ENCODE data around the gene PERCC1. TPM values are rescaled to one million over a fixed set of nuclear protein-coding genes. Genes with fewer than 3 reads are reported as not detected.
"Not testable (repeated sequence)": the region's sequence is repeated elsewhere in the genome, so short reads cannot be mapped to it uniquely, and the experiment has no call there.

PERCC1 gene
- total RNA-seq, 1 donor from 2014 or later, result not detected

DNA sequence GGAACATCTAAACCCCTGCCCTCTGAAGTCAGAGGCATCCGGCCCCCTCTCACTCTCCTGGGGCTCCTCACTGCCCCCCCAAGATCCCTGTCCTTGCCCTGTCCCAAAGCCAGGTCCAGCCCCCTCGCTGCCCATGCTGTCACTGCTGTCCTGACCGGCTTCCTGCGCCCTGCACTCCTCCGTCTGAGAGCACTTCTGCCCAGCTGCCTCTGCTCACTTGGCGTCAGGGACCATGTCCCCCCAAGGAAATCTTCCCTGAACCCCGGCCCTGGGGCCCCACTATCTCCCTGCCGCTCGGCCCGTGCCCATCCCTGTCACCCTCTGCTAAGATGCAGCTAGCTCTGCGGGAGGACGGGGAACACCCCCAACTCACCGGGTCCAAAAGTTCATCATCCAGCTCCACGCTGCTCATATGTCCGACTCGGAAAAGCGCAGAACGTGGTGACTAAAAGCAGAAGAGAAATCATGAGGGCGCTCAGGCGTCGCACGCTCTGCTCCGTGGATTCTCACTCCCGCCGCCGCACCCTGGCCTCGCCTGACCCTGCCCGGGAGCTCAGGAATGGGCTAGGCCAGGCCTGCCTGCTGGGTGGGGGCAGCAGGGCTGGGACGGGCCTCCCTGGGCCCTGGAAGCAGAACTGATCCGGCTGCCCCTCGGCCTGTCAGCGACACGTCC is 34.2 kb downstream of the PERCC1 start:
- Histone ChIP-seq H3K27me3 (ENCODE audit: control insufficient read depth in 3 of 3, insufficient read depth in 3 of 3, low read length in 3 of 3) (no peaks in the 10 kb centered on the region), H3K9me3 (ENCODE audit: control insufficient read depth in 3 of 3, low read length in 3 of 3) (no peaks in the 10 kb centered on the region), H3K9ac (ENCODE audit: low read depth in 1 of 3, low read length in 3 of 3) (no peak overlapping the region), H3K36me3 (ENCODE audit: control insufficient read depth in 3 of 3, insufficient read depth in 3 of 3, low read length in 3 of 3) (peaks cover 13 to 23% (median 16%) of the 10 kb centered on the region in 3 donors), H3K4me1 (ENCODE audit: control insufficient read depth in 3 of 3, insufficient read depth in 3 of 3, low read length in 3 of 3) (peaks cover 0 to 8% (median 2%) of the 10 kb centered on the region in 3 donors), H3K27ac (ENCODE audit: low read depth, low read length) (no peak overlapping the region), H3K4me3 (ENCODE audit: low read length in 3 of 3) (no peak overlapping the region)

DNA sequence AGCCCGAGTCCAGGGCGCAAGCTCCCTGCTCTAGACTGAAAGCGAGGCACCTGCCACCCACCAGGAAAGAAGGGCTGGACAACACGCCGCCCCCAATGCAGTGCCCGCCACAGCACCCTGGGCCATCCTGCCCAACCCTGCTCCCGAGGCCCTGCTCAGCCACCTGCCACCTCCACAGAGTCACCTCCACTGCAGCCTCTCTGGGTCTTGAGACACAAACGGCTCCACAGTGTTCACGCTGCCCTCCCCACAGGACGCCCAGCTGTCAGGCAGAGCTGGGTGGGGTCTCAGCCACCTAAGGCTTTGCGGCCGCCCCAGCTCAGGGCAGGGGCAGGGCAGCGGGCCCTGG is 34.7 kb downstream of the PERCC1 start:
- peaks cover 8 to 17% (median 11%) of the 10 kb centered on the region in 3 donors for H3K36me3 ChIP-seq (ENCODE audit: control insufficient read depth in 3 of 3, insufficient read depth in 3 of 3, low read length in 3 of 3)
- peaks cover 2 to 11% (median 5%) of the 10 kb centered on the region in 3 donors for H3K4me1 ChIP-seq (ENCODE audit: control insufficient read depth in 3 of 3, insufficient read depth in 3 of 3, low read length in 3 of 3)
- H3K9me3 ChIP-seq (ENCODE audit: control insufficient read depth in 3 of 3, low read length in 3 of 3), result no peaks in the 10 kb centered on the region
- no peak overlapping the region for H3K4me3 ChIP-seq (ENCODE audit: low read length in 3 of 3)
- H3K27me3 ChIP-seq (ENCODE audit: control insufficient read depth in 3 of 3, insufficient read depth in 3 of 3, low read length in 3 of 3), result no peaks in the 10 kb centered on the region
- no peak overlapping the region for H3K27ac ChIP-seq (ENCODE audit: low read depth, low read length)
- H3K9ac ChIP-seq (ENCODE audit: low read depth in 1 of 3, low read length in 3 of 3), result no peak overlapping the region

- H3K9me3 ChIP-seq (ENCODE audit: control insufficient read depth in 3 of 3, low read length in 3 of 3), result no peaks in the 10 kb centered on the region
- no peak overlapping the region for H3K4me3 ChIP-seq (ENCODE audit: low read length in 3 of 3)
- peaks cover 4 to 12% (median 9%) of the 10 kb centered on the region in 3 donors for H3K36me3 ChIP-seq (ENCODE audit: control insufficient read depth in 3 of 3, insufficient read depth in 3 of 3, low read length in 3 of 3)
- H3K27me3 ChIP-seq (ENCODE audit: control insufficient read depth in 3 of 3, insufficient read depth in 3 of 3, low read length in 3 of 3), result no peaks in the 10 kb centered on the region
- peaks cover 5 to 16% (median 5%) of the 10 kb centered on the region in 3 donors for H3K4me1 ChIP-seq (ENCODE audit: control insufficient read depth in 3 of 3, insufficient read depth in 3 of 3, low read length in 3 of 3)
- no peak overlapping the region for H3K9ac ChIP-seq (ENCODE audit: low read depth in 1 of 3, low read length in 3 of 3)
- H3K27ac ChIP-seq (ENCODE audit: low read depth, low read length), result no peak overlapping the region
Observed at GRCh38 chr16:1466054-1466453, 35.2 kb downstream of the PERCC1 start.

- no peak overlapping the region for H3K27ac ChIP-seq (ENCODE audit: low read depth, low read length)
- H3K4me1 ChIP-seq (ENCODE audit: control insufficient read depth in 3 of 3, insufficient read depth in 3 of 3, low read length in 3 of 3), result peaks cover 5 to 24% (median 8%) of the 10 kb centered on the region in 3 donors
- no peaks in the 10 kb centered on the region for H3K27me3 ChIP-seq (ENCODE audit: control insufficient read depth in 3 of 3, insufficient read depth in 3 of 3, low read length in 3 of 3)
- H3K36me3 ChIP-seq (ENCODE audit: control insufficient read depth in 3 of 3, insufficient read depth in 3 of 3, low read length in 3 of 3), result peaks cover 4 to 6% (median 5%) of the 10 kb centered on the region in 3 donors
- no peak overlapping the region for H3K4me3 ChIP-seq (ENCODE audit: low read length in 3 of 3)
- no peak overlapping the region for H3K9ac ChIP-seq (ENCODE audit: low read depth in 1 of 3, low read length in 3 of 3)
- H3K9me3 ChIP-seq (ENCODE audit: control insufficient read depth in 3 of 3, low read length in 3 of 3), result no peaks in the 10 kb centered on the region
Observed at GRCh38 chr16:1466968-1467521, 36.2 kb downstream of the PERCC1 start.

- Histone ChIP-seq H3K4me3 (ENCODE audit: low read length in 3 of 3) (no peak overlapping the region), H3K27me3 (ENCODE audit: control insufficient read depth in 3 of 3, insufficient read depth in 3 of 3, low read length in 3 of 3) (no peaks in the 10 kb centered on the region), H3K9me3 (ENCODE audit: control insufficient read depth in 3 of 3, low read length in 3 of 3) (no peaks in the 10 kb centered on the region), H3K36me3 (ENCODE audit: control insufficient read depth in 3 of 3, insufficient read depth in 3 of 3, low read length in 3 of 3) (peaks cover 2 to 6% (median 4%) of the 10 kb centered on the region in 3 donors), H3K27ac (ENCODE audit: low read depth, low read length) (no peak overlapping the region), H3K4me1 (ENCODE audit: control insufficient read depth in 3 of 3, insufficient read depth in 3 of 3, low read length in 3 of 3) (peaks cover 5 to 31% (median 11%) of the 10 kb centered on the region in 3 donors), H3K9ac (ENCODE audit: low read depth in 1 of 3, low read length in 3 of 3) (no peak overlapping the region)
Observed at GRCh38 chr16:1468426-1468810, 37.5 kb downstream of the PERCC1 start.

DNA sequence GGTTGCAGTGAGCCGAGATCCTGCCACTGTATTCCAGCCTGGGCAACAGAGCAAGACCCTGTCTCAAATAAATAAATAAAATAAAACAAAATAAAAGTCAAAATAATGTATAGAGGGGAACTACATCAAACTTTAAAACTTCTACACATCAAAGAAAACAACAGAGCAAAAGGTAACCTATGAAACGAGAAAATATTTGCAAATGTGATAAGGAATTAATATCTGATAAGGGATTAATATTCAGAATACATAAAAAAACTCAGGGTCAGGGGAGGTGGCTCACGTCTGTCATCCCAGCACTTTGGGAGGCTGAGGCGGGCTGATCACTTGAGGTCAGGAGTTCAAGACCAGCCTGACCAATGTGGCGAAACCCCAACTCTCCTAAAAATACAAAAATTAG is 38.3 kb downstream of the PERCC1 start:
- H3K27me3 ChIP-seq (ENCODE audit: control insufficient read depth in 3 of 3, insufficient read depth in 3 of 3, low read length in 3 of 3); H3K9ac ChIP-seq (ENCODE audit: low read depth in 1 of 3, low read length in 3 of 3); H3K4me3 ChIP-seq (ENCODE audit: low read length in 3 of 3); H3K9me3 ChIP-seq (ENCODE audit: control insufficient read depth in 3 of 3, low read length in 3 of 3); H3K27ac ChIP-seq (ENCODE audit: low read depth, low read length); H3K36me3 ChIP-seq (ENCODE audit: control insufficient read depth in 3 of 3, insufficient read depth in 3 of 3, low read length in 3 of 3): not testable (repeated sequence)
- peaks cover 9 to 37% (median 17%) of the 10 kb centered on the region in 3 donors for H3K4me1 ChIP-seq (ENCODE audit: control insufficient read depth in 3 of 3, insufficient read depth in 3 of 3, low read length in 3 of 3)

DNA sequence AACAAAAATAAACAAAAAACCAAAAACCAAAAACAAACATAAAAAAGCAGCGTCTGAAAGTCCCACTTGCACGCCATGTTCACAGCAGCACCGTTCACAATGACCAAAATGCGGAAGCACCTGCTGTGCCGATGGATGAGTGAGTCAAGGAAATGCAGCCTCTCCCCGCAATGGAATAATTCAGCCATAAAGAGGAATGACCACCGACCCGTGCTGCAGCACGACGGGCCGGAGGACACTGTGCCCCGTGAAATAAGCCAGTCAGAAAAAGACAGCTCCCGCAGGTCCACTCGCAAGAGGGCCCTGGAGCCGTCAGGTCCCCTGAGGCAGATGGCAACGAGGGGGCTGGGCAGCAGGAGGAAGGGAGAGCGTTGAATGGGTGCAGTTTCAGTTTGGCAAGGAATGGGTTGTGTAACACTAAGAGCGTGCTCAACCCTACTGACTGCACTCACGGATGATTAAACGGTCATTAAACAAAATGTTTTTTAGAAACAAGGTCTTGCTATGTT is 38.9 kb downstream of the PERCC1 start:
- no peak overlapping the region for H3K9ac ChIP-seq (ENCODE audit: low read depth in 1 of 3, low read length in 3 of 3)
- H3K36me3 ChIP-seq (ENCODE audit: control insufficient read depth in 3 of 3, insufficient read depth in 3 of 3, low read length in 3 of 3), result peaks cover 0 to 6% (median 0%) of the 10 kb centered on the region in 3 donors
- no peak overlapping the region for H3K27ac ChIP-seq (ENCODE audit: low read depth, low read length)
- H3K4me1 ChIP-seq (ENCODE audit: control insufficient read depth in 3 of 3, insufficient read depth in 3 of 3, low read length in 3 of 3), result peaks cover 12 to 40% (median 19%) of the 10 kb centered on the region in 3 donors
- no peak overlapping the region for H3K4me3 ChIP-seq (ENCODE audit: low read length in 3 of 3)
- no peaks in the 10 kb centered on the region for H3K27me3 ChIP-seq (ENCODE audit: control insufficient read depth in 3 of 3, insufficient read depth in 3 of 3, low read length in 3 of 3)
- no peaks in the 10 kb centered on the region for H3K9me3 ChIP-seq (ENCODE audit: control insufficient read depth in 3 of 3, low read length in 3 of 3)

- Histone ChIP-seq H3K27me3 (ENCODE audit: control insufficient read depth in 3 of 3, insufficient read depth in 3 of 3, low read length in 3 of 3) (no peaks in the 10 kb centered on the region), H3K27ac (ENCODE audit: low read depth, low read length) (peak overlapping the region; percentile 13), H3K9ac (ENCODE audit: low read depth in 1 of 3, low read length in 3 of 3) (peak overlapping the region in 2 of 3 donors; percentile 25 to 33), H3K9me3 (ENCODE audit: control insufficient read depth in 3 of 3, low read length in 3 of 3) (no peaks in the 10 kb centered on the region), H3K36me3 (ENCODE audit: control insufficient read depth in 3 of 3, insufficient read depth in 3 of 3, low read length in 3 of 3) (peaks cover 0 to 6% (median 0%) of the 10 kb centered on the region in 3 donors), H3K4me1 (ENCODE audit: control insufficient read depth in 3 of 3, insufficient read depth in 3 of 3, low read length in 3 of 3) (peaks cover 16 to 45% (median 22%) of the 10 kb centered on the region in 3 donors), H3K4me3 (ENCODE audit: low read length in 3 of 3) (no peak overlapping the region)
Observed at GRCh38 chr16:1470481-1471251, 39.8 kb downstream of the PERCC1 start.

DNA sequence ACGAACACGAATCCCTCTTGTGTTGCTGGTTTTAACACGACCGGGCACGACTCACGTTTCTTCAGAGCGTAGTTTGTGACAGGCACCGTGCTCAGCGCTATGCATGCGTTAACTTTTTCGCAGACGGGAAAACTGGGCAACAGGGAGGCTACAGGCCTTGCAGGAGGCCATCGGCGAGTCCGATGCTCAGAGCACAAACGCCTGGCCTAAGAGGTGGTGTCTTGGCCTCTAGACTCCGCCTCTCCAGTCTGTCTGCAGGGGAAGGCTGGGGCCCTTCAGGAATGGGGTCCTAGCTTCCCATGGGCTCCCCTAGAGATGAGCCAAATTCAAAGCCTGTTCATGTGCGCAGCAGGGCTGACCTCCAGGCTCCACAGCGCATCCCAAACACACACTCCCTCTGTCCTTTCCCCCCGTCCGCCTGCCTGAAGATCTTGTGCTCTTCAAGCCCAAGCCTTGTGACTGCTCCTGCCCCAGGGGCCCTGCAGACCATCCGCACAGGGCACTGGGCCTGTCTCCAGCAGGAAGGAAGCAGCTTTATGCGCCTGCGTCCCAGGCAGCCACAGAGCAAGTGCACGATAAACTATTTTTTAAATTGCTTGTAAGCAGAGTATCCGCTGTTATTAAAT is 40.8 kb downstream of the PERCC1 start:
- Histone ChIP-seq H3K9ac (ENCODE audit: low read depth in 1 of 3, low read length in 3 of 3) (no peak overlapping the region), H3K27ac (ENCODE audit: low read depth, low read length) (no peak overlapping the region), H3K36me3 (ENCODE audit: control insufficient read depth in 3 of 3, insufficient read depth in 3 of 3, low read length in 3 of 3) (peaks cover 0 to 6% (median 0%) of the 10 kb centered on the region in 3 donors), H3K9me3 (ENCODE audit: control insufficient read depth in 3 of 3, low read length in 3 of 3) (no peaks in the 10 kb centered on the region), H3K27me3 (ENCODE audit: control insufficient read depth in 3 of 3, insufficient read depth in 3 of 3, low read length in 3 of 3) (no peaks in the 10 kb centered on the region), H3K4me1 (ENCODE audit: control insufficient read depth in 3 of 3, insufficient read depth in 3 of 3, low read length in 3 of 3) (peaks cover 18 to 47% (median 24%) of the 10 kb centered on the region in 3 donors), H3K4me3 (ENCODE audit: low read length in 3 of 3) (no peak overlapping the region)

Measured in skeletal muscle tissue (tissue), 4 donors.